Esophagus squamous epithelium (tissue), 5 donors: ENCODE data around the gene MEGF6. TPM values are rescaled to one million over a fixed set of nuclear protein-coding genes. Genes with fewer than 3 reads are reported as not detected.

Experiments
- DNase-seq: peaks from one replicate; lab custom pipeline; 2025; lab: John Stamatoyannopoulos, UW
- H3K27ac ChIP-seq, 4 donors: fragments of 200-600 bp; sonication (generic); one replicate each; pipeline ENCODE4 v1.5.1; 2016 to 2019; ENCODE audit warnings: mild to moderate bottlenecking in 1 of 4
- H3K27me3 ChIP-seq, 4 donors: fragments of 200-600 bp; sonication (generic); 1 replicate in 3 of 4; 2 replicates in 1 of 4; pipeline versions ENCODE4 v1.5.1 to v1.6.0; 2017 to 2021; ENCODE audit warnings: antibody characterized with exemption in 1 of 4
- H3K36me3 ChIP-seq, 3 donors: fragments of 200-600 bp; sonication (generic); one replicate each; pipeline ENCODE4 v1.5.1; 2016 to 2019
- H3K4me1 ChIP-seq, 3 donors: fragments of 200-600 bp; sonication (generic); one replicate each; pipeline ENCODE4 v1.5.1; 2017 to 2019
- H3K4me3 ChIP-seq, 4 donors: fragments of 200-600 bp; sonication (generic); 1 replicate in 3 of 4; 2 replicates in 1 of 4; pipeline ENCODE4 v1.5.1; 2016 to 2019; ENCODE audit warnings: mild to moderate bottlenecking in 2 of 4, moderate library complexity in 1 of 4
- H3K9me3 ChIP-seq, 3 donors: fragments of 200-600 bp; sonication (generic); one replicate each; pipeline ENCODE4 v1.5.1; 2016 to 2019
- CTCF ChIP-seq, 6 experiments: fragments of 450-650 bp in 4 of 6; fragments of 200-600 bp in 2 of 6; sonication (generic) in 2 of 6; IDR thresholded peaks; one replicate each; pipeline ENCODE4 v1.5.1; 2016 to 2019; ENCODE audit warnings: antibody characterized with exemption in 6 of 6, mild to moderate bottlenecking in 4 of 6, moderate library complexity in 4 of 6
- POLR2A ChIP-seq, 4 donors: fragments of 450-650 bp; IDR thresholded peaks; one replicate each; pipeline ENCODE4 v1.6.1; 2017; ENCODE audit warnings: antibody characterized with exemption in 4 of 4, mild to moderate bottlenecking in 4 of 4, moderate library complexity in 3 of 4
- WGBS, 2 donors: methylation state at CpG; one replicate each; pipeline ENCODE4 v1.1.5; 2018; 5-methylcytosine and 5-hydroxymethylcytosine counted together
- intact Hi-C: fragments of 100-400 bp; cut with DNase I; formaldehyde crosslinking; loops from one replicate; pipeline ENCODE4 v1.15.0; 2022
- total RNA-seq, 4 donors: library from RNA; depleted of rRNA; stranded (reverse); fragments of >200 nt; gene quantifications; one replicate each; pipeline ENCODE4 v1.1.0, GENCODE V29; 2016
- donor health status: DM: yes; HTN: yes; CAD: no.

The MEGF6 gene
- total RNA-seq, 4 donors from 2014 or later = 8.8 to 27.1 (median 16.8) TPM

GRCh38 chr1:3571263-3571662, 40.0 kb downstream of the MEGF6 start:
- H3K4me1 ChIP-seq = peaks cover 0 to 5% (median 0%) of the 10 kb centered on the region in 3 donors

GRCh38 chr1:3570066-3570986, 41.0 kb downstream of the MEGF6 start:
- Histone ChIP-seq H3K4me3 (no peak overlapping the region), H3K27me3 (peaks cover 0 to 21% (median 0%) of the 10 kb centered on the region in 4 donors), H3K36me3 (no peaks in the 10 kb centered on the region), H3K4me1 (peaks cover 0 to 5% (median 0%) of the 10 kb centered on the region in 3 donors), H3K27ac (no peak overlapping the region), H3K9me3 (no peaks in the 10 kb centered on the region)
- 50 to 63% methylated on average over 2 to 6 of the region's 21 CpGs for WGBS, 2 donors
- intact Hi-C loops = no loop called here
- no peak for DNase-seq
- TF ChIP-seq CTCF (IDR thresholded peaks at IDR 0.05) = no peak
- no peak for TF ChIP-seq POLR2A (IDR thresholded peaks at IDR 0.05)

More at GRCh38 chr1:3571263-3571662, 40.0 kb downstream of the MEGF6 start:
- Histone ChIP-seq H3K4me3 (no peak overlapping the region), H3K27ac (no peak overlapping the region), H3K27me3 (peaks cover 0 to 16% (median 0%) of the 10 kb centered on the region in 4 donors), H3K9me3 (no peaks in the 10 kb centered on the region), H3K36me3 (no peaks in the 10 kb centered on the region)
- intact Hi-C loops = no loop called here
- 90% methylated on average over 6 of the region's 6 CpGs; no CpG with 5 or more reads in 1 of the 2 donors for WGBS, 2 donors
- TF ChIP-seq CTCF (IDR thresholded peaks at IDR 0.05) = no peak
- TF ChIP-seq POLR2A (IDR thresholded peaks at IDR 0.05) = no peak
- no peak for DNase-seq

- DNase-seq = no peak
- Histone ChIP-seq H3K9me3 (no peaks in the 10 kb centered on the region), H3K27me3 (peaks cover 0 to 29% (median 0%) of the 10 kb centered on the region in 4 donors), H3K4me1 (peaks cover 0 to 5% (median 0%) of the 10 kb centered on the region in 3 donors), H3K4me3 (no peak overlapping the region), H3K27ac (no peak overlapping the region), H3K36me3 (no peaks in the 10 kb centered on the region)
- intact Hi-C loops = loop anchor here (5.0 kb wide), 1 partner anchor 48 kb away; no protein-coding TSS in a partner anchor
- TF ChIP-seq CTCF (IDR thresholded peaks at IDR 0.05) = no peak
- TF ChIP-seq POLR2A (IDR thresholded peaks at IDR 0.05) = no peak
- 91% methylated on average over 6 of the region's 8 CpGs; no CpG with 5 or more reads in 1 of the 2 donors for WGBS, 2 donors
These were observed 41.9 kb downstream of the MEGF6 start for GRCh38 chr1:3569436-3569835.

- Histone ChIP-seq H3K27me3 (peaks cover 0 to 33% (median 0%) of the 10 kb centered on the region in 4 donors), H3K4me1 (peaks cover 0 to 5% (median 0%) of the 10 kb centered on the region in 3 donors), H3K4me3 (no peak overlapping the region), H3K27ac (no peak overlapping the region), H3K36me3 (no peaks in the 10 kb centered on the region), H3K9me3 (no peaks in the 10 kb centered on the region)
- TF ChIP-seq POLR2A (IDR thresholded peaks at IDR 0.05) (no peak), CTCF (IDR thresholded peaks at IDR 0.05) (no peak)
- intact Hi-C loops = loop anchor here (5.0 kb wide), 1 partner anchor 48 kb away; no protein-coding TSS in a partner anchor
- DNase-seq = no peak
- WGBS, 2 donors = no CpG with 5 or more reads among the region's 13 CpGs
These were observed 42.4 kb downstream of the MEGF6 start for GRCh38 chr1:3568815-3569435.
